GM20000 (cell line): Measurements from ENCODE around the gene HMX3.

Experiments used
- DNase-seq: peaks from one replicate; pipeline ENCODE4 v3.0.0; 2012; ENCODE audit warnings: low spot score
- TF ChIP-seq, protein P1 (sequence below): IDR thresholded peaks from 2 replicates; pipeline ENCODE4 v1.5.1; 2012; ENCODE audit warnings: mild to moderate bottlenecking, control low read depth; ENCODE audit errors: extremely low read depth, missing control alignments

The HMX3 gene

GRCh38 chr10:123135415-123136141 is at the start of gene HMX3:
Gene HMX3, plus strand, starts transcription at chr10:123135970. Its CDS starts 81 bp downstream, at chr10:123136051.
- peak; percentile 88 for DNase-seq
- TF ChIP-seq, protein P1, sequence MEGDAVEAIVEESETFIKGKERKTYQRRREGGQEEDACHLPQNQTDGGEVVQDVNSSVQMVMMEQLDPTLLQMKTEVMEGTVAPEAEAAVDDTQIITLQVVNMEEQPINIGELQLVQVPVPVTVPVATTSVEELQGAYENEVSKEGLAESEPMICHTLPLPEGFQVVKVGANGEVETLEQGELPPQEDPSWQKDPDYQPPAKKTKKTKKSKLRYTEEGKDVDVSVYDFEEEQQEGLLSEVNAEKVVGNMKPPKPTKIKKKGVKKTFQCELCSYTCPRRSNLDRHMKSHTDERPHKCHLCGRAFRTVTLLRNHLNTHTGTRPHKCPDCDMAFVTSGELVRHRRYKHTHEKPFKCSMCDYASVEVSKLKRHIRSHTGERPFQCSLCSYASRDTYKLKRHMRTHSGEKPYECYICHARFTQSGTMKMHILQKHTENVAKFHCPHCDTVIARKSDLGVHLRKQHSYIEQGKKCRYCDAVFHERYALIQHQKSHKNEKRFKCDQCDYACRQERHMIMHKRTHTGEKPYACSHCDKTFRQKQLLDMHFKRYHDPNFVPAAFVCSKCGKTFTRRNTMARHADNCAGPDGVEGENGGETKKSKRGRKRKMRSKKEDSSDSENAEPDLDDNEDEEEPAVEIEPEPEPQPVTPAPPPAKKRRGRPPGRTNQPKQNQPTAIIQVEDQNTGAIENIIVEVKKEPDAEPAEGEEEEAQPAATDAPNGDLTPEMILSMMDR: no peak

DNA sequence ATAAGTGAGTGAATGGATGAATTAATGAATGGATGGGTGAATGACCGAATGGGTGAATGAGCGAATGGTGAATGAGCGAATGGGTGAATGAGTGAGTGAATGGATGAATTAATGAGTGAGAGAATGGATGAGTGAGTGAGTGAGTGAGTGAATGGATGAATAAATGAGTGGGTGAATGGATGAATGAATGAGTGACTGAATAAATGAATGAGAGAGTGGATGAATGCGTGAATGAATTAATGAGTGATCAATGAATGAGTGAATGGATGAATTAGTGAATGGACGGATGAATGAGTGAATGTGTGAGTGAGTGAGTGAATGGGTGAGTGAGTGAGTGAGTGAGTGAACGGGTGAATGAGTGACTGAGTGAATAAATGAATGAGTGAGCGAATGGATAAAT is 49.5 kb upstream of the HMX3 start:
- DNase-seq: no peak
- TF ChIP-seq, protein P1: no peak

DNA sequence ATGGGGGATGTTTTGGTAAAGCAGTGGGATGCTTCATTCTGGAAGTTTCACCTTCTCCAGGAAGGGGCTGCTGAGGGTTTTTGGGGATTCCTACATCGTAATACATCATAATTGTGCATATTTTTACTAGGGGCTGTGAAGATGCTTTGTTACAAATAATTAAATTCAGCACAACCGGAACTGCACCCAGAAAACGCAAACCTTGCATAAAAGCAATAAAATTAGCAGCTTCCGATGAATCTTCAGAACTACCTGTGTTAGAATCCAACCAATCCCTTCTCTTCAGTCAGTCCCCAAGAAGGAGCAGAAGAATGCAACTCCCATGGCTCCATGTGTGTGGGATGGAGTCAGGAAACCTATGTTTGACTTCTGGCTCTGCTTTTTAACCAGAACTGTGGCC is 48.4 kb upstream of the HMX3 start:
- no peak for DNase-seq
- TF ChIP-seq, protein P1: no peak

DNA sequence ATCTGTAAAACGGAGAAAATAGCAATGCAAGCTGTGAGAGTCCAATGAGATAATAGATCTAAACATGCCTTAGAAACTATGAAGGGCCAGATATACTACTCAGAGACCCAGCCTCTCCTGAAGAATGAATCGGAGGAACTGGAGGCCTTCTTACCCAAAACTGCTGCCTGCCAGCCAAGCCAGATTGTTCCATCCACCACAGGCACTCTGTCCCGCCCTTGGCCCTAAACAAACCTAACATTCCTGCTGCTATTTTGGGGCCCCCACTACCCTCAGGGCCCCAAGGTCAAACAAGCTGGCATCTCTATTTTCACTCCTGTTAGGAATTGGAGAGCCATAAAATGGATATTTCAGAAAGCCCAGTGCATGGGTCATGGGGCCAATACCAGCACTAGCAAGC is 48.0 kb upstream of the HMX3 start:
- TF ChIP-seq, protein P1: no peak
- no peak for DNase-seq

DNA sequence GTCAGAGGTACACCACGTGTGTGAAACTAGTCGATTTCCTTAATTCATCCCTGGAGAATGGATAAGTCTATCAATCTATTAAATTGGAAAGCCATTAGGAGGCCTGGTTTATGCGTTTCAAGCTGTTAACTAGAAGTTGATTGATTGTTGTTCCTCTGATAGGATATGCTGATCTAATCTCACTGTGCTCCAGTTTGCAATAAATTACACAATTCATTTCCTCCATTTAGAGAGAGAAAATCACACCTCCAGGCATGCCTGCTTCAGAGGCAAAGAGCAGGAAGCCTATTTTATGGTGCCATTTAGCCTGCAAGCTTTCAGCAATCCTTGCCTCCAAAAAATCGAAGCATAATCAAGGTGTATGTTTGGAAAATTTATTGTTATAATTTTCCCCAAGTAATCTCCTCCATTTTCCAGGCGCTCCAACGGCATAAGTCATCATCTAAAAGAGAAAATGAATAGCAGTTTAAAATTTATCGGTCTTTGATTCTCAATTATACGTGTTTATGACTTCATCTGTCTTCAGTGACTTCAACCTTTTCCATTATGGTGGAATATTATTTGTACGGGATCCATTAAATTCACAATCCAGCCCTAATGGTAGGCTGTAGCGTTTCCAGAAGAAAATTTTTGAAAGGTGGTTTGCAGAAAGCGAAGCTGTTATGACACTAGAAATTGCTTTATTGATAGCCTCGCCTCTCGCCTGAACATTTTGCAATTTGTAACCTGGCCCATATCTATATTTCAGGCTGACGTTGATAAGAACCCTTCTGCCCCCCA is 42.9 kb upstream of the HMX3 start:
- TF ChIP-seq, protein P1: no peak
- DNase-seq: no peak

DNA sequence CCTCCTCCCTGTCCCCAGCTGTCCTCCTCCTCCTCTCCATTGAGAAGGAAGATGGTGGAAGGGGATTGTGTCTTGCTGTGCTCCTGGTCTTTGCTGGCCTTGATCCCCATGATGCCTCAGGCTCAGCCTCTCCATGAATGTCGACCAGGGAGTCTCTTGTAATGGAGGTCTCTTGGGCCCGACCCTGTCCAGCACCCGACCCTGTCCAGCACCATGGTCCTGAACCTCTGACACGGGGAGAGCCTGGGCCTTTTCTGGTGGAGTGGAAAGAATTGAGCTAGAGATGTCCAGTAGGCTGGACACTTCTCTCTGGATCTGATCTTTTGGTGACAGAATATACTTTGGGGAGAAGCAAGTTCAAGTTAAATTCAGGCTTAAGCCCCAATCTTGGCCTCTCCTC is 42.3 kb upstream of the HMX3 start:
- no peak for DNase-seq
- TF ChIP-seq, protein P1: no peak

- no peak for DNase-seq
Measured at GRCh38 chr10:123096452-123096851, 39.3 kb upstream of the HMX3 start.

More at GRCh38 chr10:123096452-123096851, 39.3 kb upstream of the HMX3 start:
- TF ChIP-seq, protein P1: no peak
